Measurements from ENCODE around the gene KCNJ2.
A peak's percentile ranks its signal among the peaks of the same experiment; 100 is the strongest.

Gene KCNJ2

DNA sequence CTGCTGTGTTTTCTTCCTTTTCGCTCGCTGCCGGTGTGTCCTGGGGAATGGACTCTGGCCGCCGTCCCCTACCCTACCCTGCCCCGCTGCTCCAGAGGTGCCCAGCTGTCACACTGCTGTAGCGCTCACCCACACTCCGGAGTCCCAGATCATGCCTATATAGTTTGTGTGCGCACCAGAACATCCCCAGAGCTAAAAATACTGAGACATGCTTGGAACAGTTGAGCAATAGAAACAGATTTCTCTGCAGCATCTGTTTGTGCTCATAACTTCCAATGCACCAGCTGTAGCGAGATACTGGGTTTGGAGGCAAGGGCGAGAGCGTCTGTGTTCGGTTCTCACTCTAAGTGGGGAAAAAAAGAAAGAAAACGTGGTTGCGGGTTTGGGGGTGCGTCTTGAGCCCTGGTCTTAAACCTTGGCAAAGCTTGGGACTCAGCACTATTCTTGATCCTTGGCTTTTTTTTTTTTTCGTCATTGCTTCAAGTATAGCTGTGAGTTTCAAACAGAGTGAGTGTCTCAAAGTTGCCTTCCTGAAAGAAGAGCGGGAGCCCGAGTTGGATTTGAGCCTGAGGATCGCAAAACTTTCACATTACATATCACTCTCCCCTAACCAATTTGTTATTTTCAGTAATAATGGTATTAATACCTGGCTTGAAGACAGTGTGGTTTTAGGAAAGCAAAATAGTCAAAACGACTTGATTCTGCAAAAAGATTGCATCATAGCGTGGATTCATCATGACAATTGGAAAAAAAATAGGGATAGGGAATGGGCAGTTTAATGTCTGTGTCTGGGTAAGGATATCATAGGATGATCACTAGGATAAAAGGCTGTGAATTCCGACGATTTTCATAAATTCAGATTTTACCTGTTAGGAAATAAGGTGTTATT lies 621 bp downstream of the KCNJ2 start:
- Histone ChIP-seq H3K9me2 (replicated peaks; ENCODE audit: low read depth, low read length) (no peaks in the 10 kb centered on the region), H3K36me3 (ENCODE audit: insufficient read depth, low read length) (no peaks in the 10 kb centered on the region), H3K79me2 (ENCODE audit: insufficient read depth, low read length) (no peaks in the 10 kb centered on the region), H3K9me3 (ENCODE audit: insufficient read depth, low read depth, low read length) (no peaks in the 10 kb centered on the region), H2AFZ (ENCODE audit: low read length) (no peak overlapping the region), H3F3A (ENCODE audit: low read depth) (no peaks in the 10 kb centered on the region), H3K4me1 (ENCODE audit: insufficient read depth, low read length, poor library complexity, severe bottlenecking) (no peaks in the 10 kb centered on the region), H3K4me3 (ENCODE audit: low read length, poor library complexity, severe bottlenecking) (no peak overlapping the region), H4K20me1 (ENCODE audit: insufficient read depth, low read length, poor library complexity, severe bottlenecking) (no peaks in the 10 kb centered on the region), H3K9ac (ENCODE audit: low read depth, low read length, poor library complexity, severe bottlenecking) (no peak overlapping the region), H3K27me3 (ENCODE audit: insufficient read depth, low read length, poor library complexity, severe bottlenecking) (no peaks in the 10 kb centered on the region), H3K4me2 (ENCODE audit: low read depth, low read length, poor library complexity, severe bottlenecking) (peak overlapping the region; percentile 52)
- TF ChIP-seq EZH2phosphoT487 (IDR thresholded peaks at IDR 0.05; ENCODE audit: borderline replicate concordance), result no peak
- TF ChIP-seq, protein P1, sequence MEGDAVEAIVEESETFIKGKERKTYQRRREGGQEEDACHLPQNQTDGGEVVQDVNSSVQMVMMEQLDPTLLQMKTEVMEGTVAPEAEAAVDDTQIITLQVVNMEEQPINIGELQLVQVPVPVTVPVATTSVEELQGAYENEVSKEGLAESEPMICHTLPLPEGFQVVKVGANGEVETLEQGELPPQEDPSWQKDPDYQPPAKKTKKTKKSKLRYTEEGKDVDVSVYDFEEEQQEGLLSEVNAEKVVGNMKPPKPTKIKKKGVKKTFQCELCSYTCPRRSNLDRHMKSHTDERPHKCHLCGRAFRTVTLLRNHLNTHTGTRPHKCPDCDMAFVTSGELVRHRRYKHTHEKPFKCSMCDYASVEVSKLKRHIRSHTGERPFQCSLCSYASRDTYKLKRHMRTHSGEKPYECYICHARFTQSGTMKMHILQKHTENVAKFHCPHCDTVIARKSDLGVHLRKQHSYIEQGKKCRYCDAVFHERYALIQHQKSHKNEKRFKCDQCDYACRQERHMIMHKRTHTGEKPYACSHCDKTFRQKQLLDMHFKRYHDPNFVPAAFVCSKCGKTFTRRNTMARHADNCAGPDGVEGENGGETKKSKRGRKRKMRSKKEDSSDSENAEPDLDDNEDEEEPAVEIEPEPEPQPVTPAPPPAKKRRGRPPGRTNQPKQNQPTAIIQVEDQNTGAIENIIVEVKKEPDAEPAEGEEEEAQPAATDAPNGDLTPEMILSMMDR (conservative IDR thresholded peaks at IDR 0.05; ENCODE audit: low read length), result no peak

DNA sequence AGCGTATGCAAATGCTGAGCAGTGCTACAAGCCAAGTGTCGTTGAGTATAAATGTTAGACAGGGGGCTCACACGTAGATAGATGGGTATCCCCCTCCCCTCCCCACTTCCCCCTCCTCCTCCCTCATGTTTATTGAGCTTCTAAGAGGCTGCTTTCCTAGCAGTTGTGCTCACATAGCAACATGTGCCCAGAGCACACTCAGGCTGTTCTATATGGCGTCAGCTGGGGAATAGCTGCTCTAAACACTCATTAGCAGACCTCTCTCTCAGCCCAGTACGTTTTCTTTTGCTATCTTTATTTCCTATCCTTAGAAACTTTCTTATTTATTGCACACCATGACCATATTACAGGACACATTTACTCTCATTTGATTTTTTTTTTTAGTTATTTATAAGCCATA lies 1.8 kb downstream of the KCNJ2 start:
- Histone ChIP-seq H2AFZ (ENCODE audit: low read length) (no peak overlapping the region), H3K9ac (ENCODE audit: low read depth, low read length, poor library complexity, severe bottlenecking) (no peak overlapping the region), H3K9me2 (replicated peaks; ENCODE audit: low read depth, low read length) (no peaks in the 10 kb centered on the region), H3K27me3 (ENCODE audit: insufficient read depth, low read length, poor library complexity, severe bottlenecking) (no peaks in the 10 kb centered on the region), H3K4me3 (ENCODE audit: low read length, poor library complexity, severe bottlenecking) (no peak overlapping the region), H3K4me2 (ENCODE audit: low read depth, low read length, poor library complexity, severe bottlenecking) (no peak overlapping the region), H3K9me3 (ENCODE audit: insufficient read depth, low read depth, low read length) (no peaks in the 10 kb centered on the region), H3K4me1 (ENCODE audit: insufficient read depth, low read length, poor library complexity, severe bottlenecking) (no peaks in the 10 kb centered on the region), H3K36me3 (ENCODE audit: insufficient read depth, low read length) (no peaks in the 10 kb centered on the region), H3K79me2 (ENCODE audit: insufficient read depth, low read length) (no peaks in the 10 kb centered on the region), H4K20me1 (ENCODE audit: insufficient read depth, low read length, poor library complexity, severe bottlenecking) (no peaks in the 10 kb centered on the region), H3F3A (ENCODE audit: low read depth) (no peaks in the 10 kb centered on the region)
- TF ChIP-seq, protein P1 (conservative IDR thresholded peaks at IDR 0.05; ENCODE audit: low read length), result no peak
- no peak for TF ChIP-seq EZH2phosphoT487 (IDR thresholded peaks at IDR 0.05; ENCODE audit: borderline replicate concordance)

DNA sequence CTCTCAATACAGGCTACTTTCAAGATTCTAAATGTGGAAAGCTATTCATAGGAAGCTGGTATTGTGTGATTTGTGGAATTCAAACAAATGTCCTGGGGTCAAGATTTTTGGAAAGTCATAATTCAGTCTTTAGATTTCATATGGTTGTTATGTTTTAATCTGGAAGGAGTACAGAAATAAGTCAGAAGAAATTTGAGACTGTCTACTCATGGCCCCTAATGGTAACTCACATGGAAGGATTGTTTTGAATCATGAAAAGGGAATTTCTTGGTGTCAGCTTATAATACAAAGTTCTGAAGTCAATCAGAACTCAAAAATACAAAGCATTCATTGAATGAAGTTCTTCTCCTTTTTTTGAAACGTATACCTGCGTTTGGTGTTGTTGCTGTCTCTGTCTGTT lies 3.1 kb downstream of the KCNJ2 start:
- TF ChIP-seq, protein P1 (conservative IDR thresholded peaks at IDR 0.05; ENCODE audit: low read length), result no peak
- no peak for TF ChIP-seq EZH2phosphoT487 (IDR thresholded peaks at IDR 0.05; ENCODE audit: borderline replicate concordance)
- Histone ChIP-seq H3F3A (ENCODE audit: low read depth) (no peaks in the 10 kb centered on the region), H3K4me2 (ENCODE audit: low read depth, low read length, poor library complexity, severe bottlenecking) (no peak overlapping the region), H3K4me3 (ENCODE audit: low read length, poor library complexity, severe bottlenecking) (no peak overlapping the region), H4K20me1 (ENCODE audit: insufficient read depth, low read length, poor library complexity, severe bottlenecking) (no peaks in the 10 kb centered on the region), H3K4me1 (ENCODE audit: insufficient read depth, low read length, poor library complexity, severe bottlenecking) (no peaks in the 10 kb centered on the region), H3K36me3 (ENCODE audit: insufficient read depth, low read length) (no peaks in the 10 kb centered on the region), H3K27me3 (ENCODE audit: insufficient read depth, low read length, poor library complexity, severe bottlenecking) (no peaks in the 10 kb centered on the region), H3K9me3 (ENCODE audit: insufficient read depth, low read depth, low read length) (no peaks in the 10 kb centered on the region), H2AFZ (ENCODE audit: low read length) (no peak overlapping the region), H3K9ac (ENCODE audit: low read depth, low read length, poor library complexity, severe bottlenecking) (no peak overlapping the region), H3K9me2 (replicated peaks; ENCODE audit: low read depth, low read length) (no peaks in the 10 kb centered on the region), H3K79me2 (ENCODE audit: insufficient read depth, low read length) (no peaks in the 10 kb centered on the region)
